Left lung (tissue), 10 donors: ENCODE data around the gene SLC25A27. TPM values are rescaled to one million over a fixed set of nuclear protein-coding genes. Genes with fewer than 3 reads are reported as not detected.

Source experiments
- ATAC-seq: fragments of 200-7000 bp; cut with Tn5 transposase; one replicate; pipeline ENCODE4 v1.9.1; 2020; ENCODE audit warnings: moderate library complexity
- DNase-seq, 4 donors: peaks; one replicate each; pipeline ENCODE4 v3.0.0-alpha.2; 2013 to 2020
- H3K27ac ChIP-seq, 2 donors: fragments of 200-600 bp; sonication (generic) in 1 of 2; one replicate each; pipeline versions ENCODE4 v1.5.0 to v1.8.0; 2020 to 2021
- H3K27me3 ChIP-seq, 2 donors: fragments of 200-600 bp; sonication (generic) in 1 of 2; one replicate each; pipeline versions ENCODE4 v1.5.0 to v1.8.0; 2020 to 2021
- H3K36me3 ChIP-seq, 2 donors: fragments of 200-600 bp; sonication (generic) in 1 of 2; one replicate each; pipeline versions ENCODE4 v1.5.0 to v1.8.0; 2020 to 2021
- H3K4me1 ChIP-seq, 2 donors: fragments of 200-600 bp; one replicate each; pipeline ENCODE4 v1.8.0; 2021
- H3K4me3 ChIP-seq, 2 donors: fragments of 200-600 bp; sonication (generic) in 1 of 2; one replicate each; pipeline versions ENCODE4 v1.5.0 to v1.8.0; 2020 to 2021; ENCODE audit warnings: mild to moderate bottlenecking in 1 of 2
- H3K9me3 ChIP-seq, 2 donors: fragments of 200-600 bp; sonication (generic) in 1 of 2; one replicate each; pipeline versions ENCODE4 v1.5.0 to v1.8.0; 2020 to 2021
- intact Hi-C, 2 donors: fragments of 100-400 bp; cut with DNase I; formaldehyde crosslinking; loops; one replicate each; pipeline versions ENCODE4 v1.11.2 to v1.14.2; 2022
- polyA plus RNA-seq, 6 donors: library from polyadenylated mRNA; unstranded; fragments of 120-200 nt; gene quantifications; one replicate each; pipeline ENCODE4 v1.2.1, GENCODE V29; 2013; ENCODE audit not compliant: insufficient read length in 6 of 6
- total RNA-seq, 2 donors: library from RNA; stranded (reverse); fragmentation: NEBNext Ultra II Directional; extraction: Animal tissue kit (Norgen Biotek cat#: 25700); gene quantifications; one replicate each; pipeline ENCODE4 v1.2.1, GENCODE V29; 2021
- TF ChIP-seq, protein P1 (sequence below), 2 donors: fragments of 200-600 bp; sonication (generic) in 1 of 2; IDR thresholded peaks; one replicate each; pipeline versions ENCODE4 v1.5.0 to v1.8.0; 2021; ENCODE audit warnings: antibody characterized with exemption in 2 of 2
- donor health status: DM: no; HTN: yes; CAD: no.
- donor health status: DM: no; HTN: no; CAD: no.

SLC25A27 gene
- total and polyA plus RNA-seq, 8 donors: 8.1 to 140 (median 103) TPM

DNA sequence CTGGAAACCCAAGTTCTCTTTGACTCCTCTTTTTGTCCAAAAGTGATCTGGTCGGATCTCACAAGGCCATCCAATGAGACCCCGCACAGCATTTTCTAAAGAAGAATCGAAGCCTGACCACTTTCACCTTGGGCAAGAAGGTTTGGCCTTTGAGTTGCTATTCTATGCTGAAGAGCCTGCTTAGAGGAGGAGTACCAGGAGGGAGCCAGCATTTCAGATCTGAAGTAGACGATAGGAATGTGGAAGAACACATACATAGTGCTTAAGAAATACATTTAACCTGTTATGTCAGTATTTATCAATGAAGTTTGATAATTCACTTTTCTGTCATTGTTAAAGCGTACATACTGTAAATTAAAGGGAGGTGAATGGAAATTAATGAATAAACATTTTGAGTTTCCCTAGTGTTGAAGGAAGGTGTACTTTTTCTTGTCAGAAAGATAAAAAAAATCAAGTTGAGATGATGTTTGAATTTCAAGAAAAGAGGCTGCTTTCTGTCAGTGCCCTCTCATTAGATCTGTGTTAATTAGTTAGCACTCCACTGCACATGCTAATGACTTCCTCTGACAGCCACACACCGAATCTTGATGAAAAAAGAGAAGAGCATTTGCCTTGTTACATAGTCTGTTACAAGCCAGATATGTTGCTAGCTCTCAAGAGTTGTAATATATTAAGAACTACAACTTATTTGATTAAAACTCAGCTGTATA lies 24.0 kb downstream of the SLC25A27 start:
- no peaks in the 10 kb centered on the region for H3K36me3 ChIP-seq
- no peaks in the 10 kb centered on the region for H3K4me1 ChIP-seq
- H3K27ac ChIP-seq: no peak overlapping the region
- ATAC-seq (peak; percentile 56), DNase-seq (no peak)
- TF ChIP-seq, protein P1, sequence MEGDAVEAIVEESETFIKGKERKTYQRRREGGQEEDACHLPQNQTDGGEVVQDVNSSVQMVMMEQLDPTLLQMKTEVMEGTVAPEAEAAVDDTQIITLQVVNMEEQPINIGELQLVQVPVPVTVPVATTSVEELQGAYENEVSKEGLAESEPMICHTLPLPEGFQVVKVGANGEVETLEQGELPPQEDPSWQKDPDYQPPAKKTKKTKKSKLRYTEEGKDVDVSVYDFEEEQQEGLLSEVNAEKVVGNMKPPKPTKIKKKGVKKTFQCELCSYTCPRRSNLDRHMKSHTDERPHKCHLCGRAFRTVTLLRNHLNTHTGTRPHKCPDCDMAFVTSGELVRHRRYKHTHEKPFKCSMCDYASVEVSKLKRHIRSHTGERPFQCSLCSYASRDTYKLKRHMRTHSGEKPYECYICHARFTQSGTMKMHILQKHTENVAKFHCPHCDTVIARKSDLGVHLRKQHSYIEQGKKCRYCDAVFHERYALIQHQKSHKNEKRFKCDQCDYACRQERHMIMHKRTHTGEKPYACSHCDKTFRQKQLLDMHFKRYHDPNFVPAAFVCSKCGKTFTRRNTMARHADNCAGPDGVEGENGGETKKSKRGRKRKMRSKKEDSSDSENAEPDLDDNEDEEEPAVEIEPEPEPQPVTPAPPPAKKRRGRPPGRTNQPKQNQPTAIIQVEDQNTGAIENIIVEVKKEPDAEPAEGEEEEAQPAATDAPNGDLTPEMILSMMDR (IDR thresholded peaks at IDR 0.05): no peak
- no peaks in the 10 kb centered on the region for H3K27me3 ChIP-seq
- intact Hi-C loops: no loop called here
- no peaks in the 10 kb centered on the region for H3K9me3 ChIP-seq
- H3K4me3 ChIP-seq: no peak overlapping the region

- Histone ChIP-seq H3K9me3 (no peaks in the 10 kb centered on the region), H3K4me3 (no peak overlapping the region), H3K36me3 (no peaks in the 10 kb centered on the region), H3K4me1 (no peaks in the 10 kb centered on the region), H3K27me3 (no peaks in the 10 kb centered on the region), H3K27ac (no peak overlapping the region)
- ATAC-seq (peak; percentile 32), DNase-seq (no peak)
- intact Hi-C loops: no loop called here
- TF ChIP-seq, protein P1 (IDR thresholded peaks at IDR 0.05): no peak
Measured at GRCh38 chr6:46677314-46677654, 24.5 kb downstream of the SLC25A27 start.

DNA sequence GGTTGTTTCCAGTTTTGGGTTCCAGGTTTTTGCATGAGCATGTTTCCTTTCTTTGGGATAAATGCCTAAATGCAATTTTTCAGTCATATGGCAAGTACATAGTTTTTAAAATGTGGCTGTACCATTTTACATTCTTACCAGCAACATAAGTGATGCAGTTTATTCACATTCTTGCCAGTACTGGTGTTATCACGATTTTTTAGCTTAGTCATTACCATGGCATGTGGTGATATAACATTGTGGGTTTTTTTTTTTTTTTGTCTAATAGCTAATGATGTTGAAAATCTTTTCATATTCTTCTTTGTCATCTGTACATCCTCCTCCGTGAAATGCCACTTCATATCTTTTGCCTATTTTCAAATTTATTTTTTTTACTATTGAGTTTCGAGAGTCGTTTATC lies 32.0 kb downstream of the SLC25A27 start:
- no peaks in the 10 kb centered on the region for H3K36me3 ChIP-seq
- intact Hi-C loops: no loop called here
- no peaks in the 10 kb centered on the region for H3K4me1 ChIP-seq

GRCh38 chr6:46687619-46688097 lies 34.9 kb downstream of the SLC25A27 start, which contains the start of gene TDRD6:
TDRD6 (plus strand) TSS chr6:46687885; CDS start chr6:46688129, 244 bp downstream.
- no peak within 1 kb of the TSS for H3K4me3 ChIP-seq
- H3K4me1 ChIP-seq: no peaks in the 10 kb centered on the region
- H3K27ac ChIP-seq: no peak within 1 kb of the TSS
- no peak for ATAC-seq
- no peak for DNase-seq
- TF ChIP-seq, protein P1 (IDR thresholded peaks at IDR 0.05): no peak
- H3K9me3 ChIP-seq: peaks cover 0 to 8% of the 10 kb centered on the region in 2 donors
- H3K27me3 ChIP-seq: no peaks in the 10 kb centered on the region
- intact Hi-C loops: no loop called here
- H3K36me3 ChIP-seq: no peaks in the 10 kb centered on the region

More for the DNA sequence above, 32.0 kb downstream of the SLC25A27 start:
- Histone ChIP-seq H3K4me3 (no peak overlapping the region), H3K9me3 (peaks cover 0 to 8% of the 10 kb centered on the region in 2 donors), H3K27me3 (no peaks in the 10 kb centered on the region), H3K27ac (no peak overlapping the region)
- ATAC-seq (no peak), DNase-seq (no peak)
- TF ChIP-seq, protein P1 (IDR thresholded peaks at IDR 0.05): no peak

DNA sequence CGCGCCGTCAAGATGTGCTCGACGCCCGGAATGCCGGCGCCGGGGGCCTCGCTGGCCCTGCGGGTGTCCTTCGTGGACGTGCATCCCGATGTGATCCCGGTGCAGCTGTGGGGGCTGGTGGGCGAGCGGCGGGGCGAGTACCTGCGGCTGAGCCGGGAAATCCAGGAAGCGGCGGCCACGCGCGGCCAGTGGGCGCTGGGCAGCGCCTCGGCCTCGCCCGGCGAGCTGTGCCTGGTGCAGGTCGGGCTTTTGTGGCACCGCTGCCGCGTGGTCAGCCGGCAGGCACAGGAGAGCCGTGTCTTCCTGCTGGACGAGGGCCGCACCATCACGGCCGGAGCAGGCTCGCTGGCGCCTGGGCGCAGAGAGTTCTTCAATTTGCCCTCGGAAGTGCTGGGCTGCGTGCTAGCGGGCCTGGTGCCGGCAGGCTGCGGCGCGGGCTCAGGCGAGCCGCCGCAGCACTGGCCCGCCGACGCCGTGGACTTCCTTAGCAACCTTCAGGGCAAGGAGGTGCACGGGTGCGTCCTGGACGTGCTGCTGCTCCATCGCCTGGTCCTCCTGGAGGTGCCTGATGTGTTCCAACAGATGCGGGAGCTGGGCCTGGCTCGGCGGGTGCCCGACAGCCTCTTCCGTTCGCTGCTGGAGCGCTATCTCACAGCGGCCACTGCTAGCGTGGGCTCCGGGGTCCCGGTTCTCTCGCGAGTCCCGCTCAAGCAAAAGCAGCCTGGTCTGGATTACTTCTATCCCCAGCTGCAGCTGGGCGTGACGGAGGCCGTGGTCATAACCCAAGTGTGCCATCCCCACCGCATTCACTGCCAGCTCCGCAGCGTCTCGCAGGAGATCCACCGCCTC lies 35.6 kb downstream of the SLC25A27 start:
- ATAC-seq (no peak), DNase-seq (peak in 1 of 4 donors; percentile 74)
- no peaks in the 10 kb centered on the region for H3K4me1 ChIP-seq
- TF ChIP-seq, protein P1 (IDR thresholded peaks at IDR 0.05): no peak
- intact Hi-C loops: no loop called here
- H3K4me3 ChIP-seq: no peak overlapping the region
- H3K27me3 ChIP-seq: no peaks in the 10 kb centered on the region
- H3K27ac ChIP-seq: no peak overlapping the region
- no peaks in the 10 kb centered on the region for H3K36me3 ChIP-seq
- peaks cover 0 to 8% of the 10 kb centered on the region in 2 donors for H3K9me3 ChIP-seq
